ENCODE results near the gene OLIG2.

OLIG2 gene

DNA sequence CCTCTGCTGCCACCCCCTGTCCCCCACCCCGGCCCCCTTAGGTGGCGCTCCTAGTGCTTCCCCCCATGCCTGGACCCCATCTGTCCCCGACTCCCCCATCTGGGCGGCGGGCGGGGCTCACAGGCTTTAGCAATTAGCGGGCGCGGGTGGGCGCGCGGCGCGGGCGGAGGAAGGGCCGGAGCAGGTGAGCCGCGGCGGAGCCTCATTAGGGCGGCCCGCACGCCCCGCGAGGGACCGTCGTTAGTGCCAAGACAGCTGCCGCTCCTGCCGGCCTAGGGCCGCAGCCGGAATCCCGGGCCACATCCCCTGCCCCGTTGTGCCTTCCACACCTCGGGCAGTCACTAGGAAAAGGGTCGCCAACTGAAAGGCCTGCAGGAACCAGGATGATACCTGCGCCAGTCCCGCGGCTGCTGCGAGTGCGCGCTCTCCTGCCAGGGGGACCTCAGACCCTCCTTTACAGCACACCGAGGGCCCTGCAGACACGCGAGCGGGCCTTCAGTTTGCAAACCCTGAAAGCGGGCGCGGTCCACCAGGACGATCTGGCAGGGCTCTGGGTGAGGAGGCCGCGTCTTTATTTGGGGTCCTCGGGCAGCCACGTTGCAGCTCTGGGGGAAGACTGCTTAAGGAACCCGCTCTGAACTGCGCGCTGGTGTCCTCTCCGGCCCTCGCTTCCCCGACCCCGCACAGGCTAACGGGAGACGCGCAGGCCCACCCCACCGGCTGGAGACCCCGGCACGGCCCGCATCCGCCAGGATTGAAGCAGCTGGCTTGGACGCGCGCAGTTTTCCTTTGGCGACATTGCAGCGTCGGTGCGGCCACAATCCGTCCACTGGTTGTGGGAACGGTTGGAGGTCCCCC lies 7.6 kb downstream of the OLIG2 start:
- DNase-seq (ENCODE audit: low read depth in 2 of 2): no peak

DNA sequence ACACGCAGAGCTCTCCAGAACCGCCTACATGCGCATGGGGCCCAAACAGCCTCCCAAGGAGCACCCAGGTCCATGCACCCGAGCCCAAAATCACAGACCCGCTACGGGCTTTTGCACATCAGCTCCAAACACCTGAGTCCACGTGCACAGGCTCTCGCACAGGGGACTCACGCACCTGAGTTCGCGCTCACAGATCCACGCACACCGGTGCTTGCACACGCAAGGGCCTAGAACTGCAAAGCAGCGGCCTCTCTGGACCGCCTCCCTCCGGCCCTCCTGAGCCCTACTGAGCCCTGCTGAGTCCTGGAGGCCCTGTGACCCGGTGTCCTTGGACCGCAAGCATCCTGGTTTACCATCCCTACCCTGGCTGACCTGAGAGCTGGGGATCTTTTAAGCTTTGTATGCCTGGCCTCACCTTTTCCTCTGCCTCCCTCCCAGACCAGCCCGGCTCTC lies 8.3 kb downstream of the OLIG2 start:
- no peak for DNase-seq (ENCODE audit: low read depth in 2 of 2)

DNA sequence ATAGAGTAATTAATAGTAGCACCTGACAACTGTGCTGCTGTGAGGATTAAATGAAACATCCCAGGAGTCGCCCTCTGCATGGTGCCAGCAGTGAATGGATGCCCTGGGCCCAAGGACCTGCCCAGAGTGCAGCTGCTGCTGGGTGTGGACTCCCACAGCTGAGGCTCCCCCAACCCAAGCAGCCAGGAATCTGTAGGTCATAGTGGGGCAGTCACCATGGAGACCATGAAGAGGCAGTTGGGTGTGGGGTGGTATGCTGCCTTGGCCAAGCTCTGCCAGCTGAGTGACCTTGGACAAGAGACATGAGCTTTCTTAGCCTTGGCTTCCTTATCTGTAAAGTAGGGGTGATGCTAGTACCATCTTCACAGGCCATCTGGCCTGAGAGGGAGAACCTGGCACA lies 9.4 kb downstream of the OLIG2 start:
- DNase-seq (ENCODE audit: low read depth in 2 of 2): no peak

DNA sequence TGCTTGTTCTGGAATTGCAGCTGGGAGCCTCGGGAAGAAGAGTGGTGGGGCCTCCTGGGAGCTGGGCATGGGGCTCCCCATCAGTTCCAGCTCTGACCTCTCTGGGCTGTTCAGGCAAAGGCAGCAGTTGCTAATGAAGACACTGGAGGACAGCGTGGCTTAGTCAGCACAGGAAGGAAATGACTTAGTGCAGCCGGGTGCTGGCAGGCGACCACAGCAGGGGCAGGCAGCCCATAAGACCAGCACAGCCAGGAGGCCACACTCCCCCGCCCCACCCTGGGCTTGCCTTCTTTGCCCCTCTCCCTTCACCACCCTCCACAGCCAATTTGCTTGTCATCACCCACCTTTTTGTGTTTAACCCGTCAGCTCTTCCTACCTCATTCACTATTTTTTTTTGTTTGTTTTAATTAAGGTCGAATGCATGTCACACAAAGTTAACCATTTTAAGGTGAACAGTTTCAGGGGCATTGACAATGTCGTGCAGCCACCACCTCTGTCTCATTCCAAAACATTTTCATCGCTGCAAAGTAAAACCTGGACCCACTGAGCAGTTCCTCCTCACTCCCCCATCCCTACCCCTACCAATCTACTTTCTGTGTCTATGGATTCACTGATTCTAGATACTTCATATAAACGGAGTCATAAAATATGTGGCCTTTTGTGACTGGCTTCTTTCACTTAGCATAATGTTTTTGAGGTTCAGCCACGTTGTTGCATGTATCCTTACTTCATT lies 10.9 kb downstream of the OLIG2 start:
- DNase-seq (ENCODE audit: low read depth in 2 of 2): no peak

DNA sequence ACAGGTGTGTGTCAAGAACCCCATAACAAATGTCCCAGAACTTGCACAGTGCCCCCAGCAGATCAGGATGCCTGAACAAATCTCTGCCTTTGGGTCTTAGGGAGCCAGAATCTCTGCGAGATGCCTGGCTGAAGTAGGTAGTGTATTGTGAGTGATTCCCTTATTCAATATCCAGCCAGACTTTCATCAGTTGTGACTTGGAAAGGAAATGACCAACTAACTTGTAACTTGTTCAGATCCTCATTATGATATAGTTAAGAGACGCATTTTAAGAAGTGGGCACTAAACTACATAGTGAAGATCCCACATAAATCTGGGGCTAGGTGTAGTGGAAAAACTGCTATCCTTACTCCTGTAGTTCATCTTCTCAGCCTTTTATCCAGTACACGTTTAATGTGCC lies 11.8 kb downstream of the OLIG2 start:
- no peak for DNase-seq (ENCODE audit: low read depth in 2 of 2)

DNA sequence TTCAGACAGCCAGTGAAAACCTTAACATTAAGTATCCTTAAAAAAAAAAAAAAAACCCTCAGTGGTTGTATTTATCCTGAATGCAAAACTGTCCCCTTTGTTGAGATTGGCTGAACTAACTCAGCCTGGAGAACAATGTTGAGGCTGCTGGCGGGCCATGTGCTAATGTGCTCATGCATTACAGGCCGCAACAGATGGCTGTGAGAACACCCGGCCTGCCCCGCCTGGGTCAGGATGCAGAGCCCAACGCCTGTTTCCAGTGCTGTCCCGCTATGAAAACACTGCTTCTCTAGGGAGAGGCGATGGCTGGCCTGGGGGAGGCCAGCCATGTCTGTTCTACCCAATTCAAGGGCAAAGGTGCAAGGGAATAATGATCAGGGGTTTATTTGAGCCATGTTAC lies 13.8 kb downstream of the OLIG2 start:
- no peak for DNase-seq (ENCODE audit: low read depth in 2 of 2)

DNA sequence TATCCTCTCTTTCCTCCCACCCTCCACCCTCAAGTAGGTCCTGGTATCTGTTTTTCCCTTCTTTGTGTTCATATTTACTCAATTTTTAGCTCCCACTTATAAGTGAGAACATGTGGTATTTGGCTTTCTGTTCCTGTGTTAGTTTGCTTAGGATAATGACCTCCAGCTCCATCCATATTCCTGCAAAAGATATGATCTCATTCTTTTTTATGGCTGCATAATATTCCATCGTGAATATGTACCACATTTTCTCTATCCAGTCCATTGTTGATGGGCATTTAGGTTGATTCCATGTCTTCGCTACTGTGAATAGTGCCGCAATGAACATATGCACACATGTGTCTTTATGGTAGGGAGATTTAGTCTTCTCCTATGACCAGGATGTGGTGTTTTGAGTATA lies 14.5 kb downstream of the OLIG2 start:
- no peak for DNase-seq (ENCODE audit: low read depth in 2 of 2)

DNA sequence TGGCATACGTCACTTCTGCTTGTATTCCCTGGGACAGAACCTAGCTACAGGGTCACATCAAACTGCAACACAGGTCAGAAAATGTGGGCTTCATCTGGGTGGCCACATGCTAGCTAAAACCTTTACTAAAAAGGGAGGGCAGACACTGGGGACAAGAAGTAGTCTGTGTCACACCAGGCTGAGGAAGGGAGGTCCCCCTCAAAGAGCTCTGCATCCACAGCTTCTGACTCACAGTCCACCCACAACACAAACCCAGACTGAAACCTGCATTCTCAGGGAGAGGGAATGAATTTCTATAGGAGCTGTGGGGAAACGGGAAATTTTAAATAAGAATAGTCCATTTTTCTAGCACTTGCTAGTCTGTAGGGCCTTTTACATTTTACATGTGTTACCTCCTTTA lies 16.2 kb downstream of the OLIG2 start:
- no peak for DNase-seq (ENCODE audit: low read depth in 2 of 2)

DNA sequence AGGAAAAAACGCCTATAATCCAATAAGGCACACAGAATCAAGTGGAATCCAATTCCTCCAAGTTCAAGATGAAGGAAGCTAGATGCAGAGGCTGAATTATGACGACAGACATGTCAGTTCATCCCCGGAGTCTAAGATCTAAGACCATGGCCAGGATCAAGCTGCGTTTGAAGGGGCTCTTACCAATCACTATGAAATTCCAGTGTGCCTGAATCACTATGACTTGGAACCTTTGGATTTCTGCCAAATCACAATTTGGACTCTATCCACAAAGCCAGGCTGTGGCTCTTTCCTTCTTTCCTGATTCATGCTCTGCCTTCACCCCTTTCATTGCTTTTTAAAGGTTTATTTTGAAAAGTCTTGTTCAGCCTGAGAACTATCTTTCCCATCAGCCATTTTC lies 17.1 kb downstream of the OLIG2 start:
- no peak for DNase-seq (ENCODE audit: low read depth in 2 of 2)

DNA sequence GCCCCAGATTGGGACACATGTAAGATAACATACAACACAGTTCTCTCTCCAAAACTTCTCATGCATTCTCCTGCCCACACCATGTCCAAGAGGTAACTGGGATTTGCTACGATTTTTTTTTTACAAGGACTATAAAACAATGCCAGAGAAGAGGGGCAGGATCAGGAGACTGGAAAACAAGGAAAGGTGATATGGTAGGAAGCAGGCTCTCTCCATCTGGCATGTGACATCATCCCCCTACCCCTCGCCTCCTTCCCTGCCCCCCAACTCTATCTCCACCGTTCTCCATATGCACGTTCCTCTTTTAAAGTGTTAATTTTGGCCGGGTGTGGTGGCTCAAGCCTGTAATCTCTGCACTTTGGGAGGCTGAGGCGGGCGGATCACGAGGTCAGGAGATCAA lies 20.7 kb downstream of the OLIG2 start:
- DNase-seq (ENCODE audit: low read depth in 2 of 2): no peak

DNA sequence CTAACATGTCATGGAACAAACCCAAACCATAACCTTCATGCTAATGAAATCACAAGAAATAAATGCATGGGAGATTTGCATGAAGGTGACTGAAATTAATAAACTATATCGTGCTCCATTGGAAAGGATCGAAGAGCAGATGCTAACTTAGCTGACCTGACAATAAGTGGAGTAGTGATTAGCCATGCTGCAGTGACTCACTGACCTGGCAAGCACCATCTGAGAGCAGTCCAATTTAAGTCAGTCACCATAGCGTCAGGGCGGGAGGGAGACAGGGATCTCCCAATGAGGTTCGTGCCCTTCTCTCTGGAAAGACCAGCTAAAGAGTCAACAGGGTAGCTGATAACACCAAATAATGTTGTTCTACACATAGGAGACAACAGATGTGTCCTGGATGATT lies 21.5 kb downstream of the OLIG2 start:
- DNase-seq (ENCODE audit: low read depth in 2 of 2): no peak

DNA sequence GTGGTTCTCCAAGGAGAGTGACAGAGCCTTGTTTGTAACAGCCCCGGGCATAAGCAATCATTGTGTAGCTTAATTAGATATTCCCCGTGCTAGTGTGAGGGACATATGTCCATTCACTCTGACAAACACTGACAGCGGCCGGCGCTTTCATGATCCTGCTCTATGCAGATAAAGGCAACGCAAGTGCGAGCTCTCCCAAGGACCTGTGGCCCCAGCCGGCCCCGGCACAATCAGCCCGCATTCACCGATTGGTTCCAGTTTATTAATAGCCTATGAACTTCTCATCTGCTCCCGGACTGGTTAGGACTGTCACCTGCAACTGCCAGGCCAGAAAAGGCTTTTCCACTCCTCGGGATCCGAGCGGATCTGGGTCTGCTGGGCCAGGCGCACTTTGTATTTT lies 26.2 kb downstream of the OLIG2 start:
- no peak for DNase-seq (ENCODE audit: low read depth in 2 of 2)

DNA sequence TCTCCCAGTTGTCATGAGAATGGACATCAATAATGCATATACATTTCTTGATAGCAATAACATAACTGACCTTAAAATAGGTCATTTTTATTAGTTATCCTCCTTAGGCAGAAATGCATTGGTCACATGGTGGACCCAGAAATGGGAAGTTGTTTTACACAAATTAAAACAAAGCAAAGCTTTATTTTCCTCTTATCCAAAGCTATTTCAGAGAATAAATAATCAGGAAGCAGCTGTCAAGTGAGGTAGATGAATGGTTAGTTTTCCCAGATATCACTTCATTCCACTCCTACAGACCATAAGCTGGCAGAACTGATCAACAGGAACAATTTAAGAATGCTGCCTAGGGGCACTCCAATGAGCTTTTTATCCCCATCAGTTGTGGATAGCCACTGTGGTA lies 28.2 kb downstream of the OLIG2 start:
- DNase-seq (ENCODE audit: low read depth in 2 of 2): no peak

DNA sequence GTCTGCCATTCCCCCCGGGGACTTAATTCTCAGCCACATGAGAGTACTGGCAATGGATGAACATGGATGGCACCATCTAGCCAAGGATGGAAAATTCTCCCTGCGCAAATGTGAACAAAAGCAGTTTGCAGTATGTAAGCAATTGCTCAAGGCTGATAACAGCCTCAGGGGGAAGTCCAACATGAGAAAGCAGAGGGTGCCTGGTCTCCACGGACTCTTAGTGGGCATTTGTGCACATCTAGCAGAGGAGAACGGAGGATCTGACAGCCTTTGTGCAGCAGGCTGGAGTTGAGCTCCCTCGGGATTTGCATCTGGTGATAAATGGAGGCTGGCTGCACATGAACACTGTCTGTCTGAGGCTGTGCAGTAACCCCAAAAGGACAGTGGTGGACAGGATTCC lies 30.3 kb downstream of the OLIG2 start:
- DNase-seq (ENCODE audit: low read depth in 2 of 2): no peak

DNA sequence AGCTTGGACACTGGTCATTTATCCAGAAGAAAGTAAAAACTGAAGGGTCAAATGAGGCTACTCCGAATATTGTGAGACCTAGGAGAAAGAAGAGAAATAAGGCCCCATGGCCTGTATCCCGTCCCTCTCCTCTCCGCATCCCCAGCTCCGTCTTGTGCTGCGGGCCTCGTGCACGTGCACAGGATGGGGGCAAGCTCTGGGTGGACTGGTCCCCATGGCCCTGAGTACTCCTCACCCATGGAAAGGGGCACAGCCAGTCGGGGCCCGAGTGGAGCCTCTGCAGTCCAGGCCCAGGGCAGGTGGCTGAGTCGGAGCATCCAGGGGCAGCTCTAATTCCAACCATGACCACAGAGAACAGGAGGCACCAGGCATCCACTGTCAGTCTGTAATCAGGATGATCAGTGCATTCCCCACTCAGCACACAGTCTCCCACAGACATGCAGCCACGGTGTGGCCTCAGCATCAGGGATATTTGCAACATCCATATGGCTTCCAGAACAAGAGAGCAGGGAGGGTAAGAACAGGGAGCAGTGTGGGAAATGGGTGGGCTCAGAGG lies 31.7 kb downstream of the OLIG2 start:
- DNase-seq (ENCODE audit: low read depth in 2 of 2): no peak

DNA sequence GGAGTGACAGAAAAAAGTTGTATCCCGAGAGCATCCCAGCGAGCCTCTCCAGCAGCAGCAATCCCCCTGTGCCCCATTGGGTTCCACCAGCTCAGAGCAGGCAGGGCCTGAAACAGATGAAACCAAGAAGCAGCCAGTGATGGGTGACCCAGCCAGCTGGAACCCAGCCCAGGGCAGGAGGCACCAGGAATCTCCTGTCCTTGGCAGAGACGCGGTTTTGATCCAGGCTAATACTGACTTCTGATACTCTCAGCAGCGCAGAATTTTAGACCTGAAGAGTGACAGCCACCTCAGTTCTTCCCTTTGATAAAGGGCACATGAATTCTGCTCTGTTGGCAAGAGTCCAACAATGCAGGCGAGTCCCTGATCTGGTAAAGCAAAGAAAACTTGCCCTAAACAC lies 32.8 kb downstream of the OLIG2 start:
- DNase-seq (ENCODE audit: low read depth in 2 of 2): no peak

DNA sequence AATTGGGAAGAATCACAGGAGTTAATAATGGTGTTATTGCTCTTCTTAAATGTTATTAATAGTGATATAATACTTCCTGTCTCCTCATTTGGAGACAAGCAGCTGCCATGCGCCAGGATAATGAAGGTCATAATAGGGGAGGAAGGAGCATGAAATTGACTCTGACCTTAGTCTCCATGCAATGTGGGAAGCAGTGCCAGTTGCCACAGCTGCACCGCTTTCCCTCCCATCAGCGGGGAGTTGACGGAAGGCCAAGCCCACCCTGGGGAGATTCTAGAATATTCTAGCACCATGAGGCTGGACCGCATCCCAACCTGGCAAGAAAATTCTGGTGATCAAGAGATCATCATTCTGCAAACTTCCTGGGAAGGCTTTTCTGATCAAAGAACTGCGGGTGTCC lies 33.2 kb downstream of the OLIG2 start:
- no peak for DNase-seq (ENCODE audit: low read depth in 2 of 2)

DNA sequence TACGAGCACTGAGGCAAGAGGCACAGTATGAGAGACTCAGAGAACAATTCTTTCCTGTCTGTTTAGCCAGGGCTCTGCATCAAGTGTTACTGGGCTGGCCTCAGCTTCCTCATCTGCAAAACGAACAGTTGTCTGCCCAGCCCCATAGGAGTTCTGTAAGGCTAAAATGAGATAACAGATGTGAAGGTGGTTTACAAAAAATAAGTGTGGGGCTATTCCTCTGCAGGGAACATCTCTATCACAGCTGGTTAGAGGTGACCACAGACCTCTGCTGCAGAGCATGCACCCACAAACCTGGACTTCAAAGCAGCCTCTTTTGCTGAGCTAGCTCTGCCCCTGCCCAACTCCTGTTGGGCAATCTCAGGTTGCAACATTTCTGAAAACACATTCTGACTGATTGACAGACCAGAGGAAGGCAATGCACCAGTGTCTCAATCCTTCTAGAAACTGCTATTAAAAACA lies 33.7 kb downstream of the OLIG2 start:
- no peak for DNase-seq (ENCODE audit: low read depth in 2 of 2)

DNA sequence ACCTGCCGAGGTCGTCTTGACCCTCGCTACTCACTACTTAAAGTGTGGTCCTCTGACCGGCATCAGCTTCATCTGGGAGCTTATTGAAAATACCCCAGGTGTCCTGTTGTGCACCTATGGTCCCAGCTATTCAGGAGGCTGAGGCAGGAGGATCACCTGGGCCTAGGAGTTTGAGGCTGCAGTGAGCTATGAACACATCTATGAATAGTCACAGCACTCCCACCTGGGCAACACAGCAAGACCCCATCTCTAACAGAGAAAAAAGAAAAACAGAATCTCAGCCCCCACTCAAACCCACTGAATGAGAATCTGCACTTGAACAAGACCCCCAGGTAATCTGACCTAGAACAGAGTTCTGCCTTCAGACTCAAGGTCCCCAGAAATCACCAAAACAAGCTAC lies 35.5 kb downstream of the OLIG2 start:
- no peak for DNase-seq (ENCODE audit: low read depth in 2 of 2)

DNA sequence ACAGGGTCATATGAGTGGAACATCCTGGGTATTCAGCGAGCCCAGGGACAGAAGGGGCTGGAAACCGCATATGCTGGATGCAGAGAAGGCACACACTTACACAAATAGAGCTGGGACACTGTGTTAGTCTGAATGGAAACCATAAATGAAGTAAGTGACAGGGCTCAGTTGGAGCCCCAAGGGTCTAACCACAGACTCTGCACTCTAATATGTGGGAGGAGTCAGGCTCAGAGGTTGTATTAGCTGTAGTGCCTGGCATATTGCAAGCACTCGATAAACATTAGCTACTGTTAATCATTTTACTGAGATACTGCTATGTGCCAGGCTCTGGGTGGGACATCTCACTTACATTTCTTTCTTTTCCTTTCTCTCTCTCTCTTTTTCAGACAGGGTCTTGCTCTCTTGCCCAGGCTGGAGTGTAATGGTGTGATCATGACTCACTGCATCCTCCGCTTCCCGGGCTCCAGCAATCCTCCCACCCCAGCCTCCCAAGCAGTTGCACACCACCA lies 37.7 kb downstream of the OLIG2 start:
- DNase-seq (ENCODE audit: low read depth in 2 of 2): no peak

DNA sequence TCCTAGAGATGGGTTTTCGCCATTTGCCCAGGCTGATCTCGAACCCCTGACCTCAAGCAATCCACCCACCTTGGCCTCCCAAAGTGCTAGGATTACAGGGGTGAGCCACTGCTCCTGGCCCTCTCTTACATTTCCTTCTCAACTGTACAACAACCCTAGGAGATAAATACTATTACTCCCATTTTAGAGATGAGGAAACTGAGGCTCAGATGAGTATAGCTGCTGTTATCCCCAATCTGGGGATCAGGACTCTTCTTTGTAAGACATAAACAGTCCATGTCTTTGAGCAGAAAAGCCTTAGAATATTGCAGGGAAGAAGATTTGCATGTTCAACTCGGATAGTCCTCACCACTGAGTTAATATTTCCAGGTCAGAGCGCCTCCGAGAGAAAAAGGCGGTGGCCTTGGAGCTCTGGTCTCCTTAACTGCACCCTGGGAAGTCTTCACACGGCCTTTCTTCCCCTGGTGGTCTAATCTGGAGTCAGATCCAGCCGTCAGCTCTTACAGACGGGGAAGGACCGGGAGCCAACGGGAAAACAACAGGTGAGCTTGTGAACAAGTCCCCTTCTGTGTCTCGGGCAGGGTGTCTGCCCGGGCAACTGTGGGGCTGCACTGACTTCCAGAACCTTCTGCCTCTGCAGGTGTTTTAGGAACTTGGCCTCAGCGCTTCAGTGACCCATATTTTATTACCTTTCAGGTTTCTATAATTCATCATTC lies 38.3 kb downstream of the OLIG2 start:
- no peak for DNase-seq (ENCODE audit: low read depth in 2 of 2)

All from stimulated activated CD4-positive, alpha-beta T cell treated with anti-CD3 and anti-CD28 coated beads, Interleukin-15, amount 100 ng/mL, for 48 hours (primary cell).